Thoracic aorta (tissue), 2 donors: ENCODE results near the gene ZDHHC11. TPM values are rescaled to one million over a fixed set of nuclear protein-coding genes. Genes with fewer than 3 reads are reported as not detected.
"Not testable (repeated sequence)": the region's sequence is repeated elsewhere in the genome, so short reads cannot be mapped to it uniquely, and the experiment has no call there.

Experiments
- ATAC-seq: fragments of 150-250 bp; one replicate; pipeline ENCODE4 v1.8.0; 2017; ENCODE audit warnings: low read depth; ENCODE audit not compliant: insufficient number of reproducible peaks, low FRiP score
- DNase-seq: peaks from one replicate; pipeline ENCODE4 v3.0.0-alpha.2; 2020; ENCODE audit warnings: low spot score
- H3K27ac ChIP-seq, 2 donors: fragments of 200-600 bp; sonication (generic); 1 replicate in 1 of 2; 2 replicates in 1 of 2; pipeline ENCODE4 v1.5.1; 2016; ENCODE audit warnings: mild to moderate bottlenecking in 2 of 2, moderate library complexity in 2 of 2
- H3K27me3 ChIP-seq: fragments of 200-600 bp; sonication (generic); replicated peaks from 2 replicates; pipeline ENCODE4 v1.6.0; 2016; ENCODE audit warnings: mild to moderate bottlenecking; ENCODE audit not compliant: insufficient read depth
- H3K36me3 ChIP-seq: fragments of 200-600 bp; sonication (generic); one replicate; pipeline ENCODE4 v1.5.1; 2016
- H3K4me1 ChIP-seq, 2 donors: fragments of 200-600 bp; sonication (generic); 1 replicate in 1 of 2; 2 replicates in 1 of 2; pipeline versions ENCODE4 v1.5.1 to v1.6.0; 2016; ENCODE audit warnings: low read depth in 2 of 2, mild to moderate bottlenecking in 1 of 2; ENCODE audit not compliant: control insufficient read depth in 1 of 2
- H3K4me3 ChIP-seq: fragments of 200-600 bp; sonication (generic); 2 replicates; pipeline ENCODE4 v1.5.1; 2016; ENCODE audit warnings: mild to moderate bottlenecking
- H3K9me3 ChIP-seq: fragments of 200-600 bp; sonication (generic); 2 replicates; pipeline ENCODE4 v1.5.1; 2016
- total RNA-seq, 2 donors: library from RNA; depleted of rRNA; stranded (reverse); fragments of >200 nt; gene quantifications; one replicate each; pipeline versions ENCODE4 v1.1.0 to v1.2.3, GENCODE V29; 2016

Gene ZDHHC11
- total RNA-seq, 2 donors from 2014 or later = 4.2 to 5.6 TPM

DNA sequence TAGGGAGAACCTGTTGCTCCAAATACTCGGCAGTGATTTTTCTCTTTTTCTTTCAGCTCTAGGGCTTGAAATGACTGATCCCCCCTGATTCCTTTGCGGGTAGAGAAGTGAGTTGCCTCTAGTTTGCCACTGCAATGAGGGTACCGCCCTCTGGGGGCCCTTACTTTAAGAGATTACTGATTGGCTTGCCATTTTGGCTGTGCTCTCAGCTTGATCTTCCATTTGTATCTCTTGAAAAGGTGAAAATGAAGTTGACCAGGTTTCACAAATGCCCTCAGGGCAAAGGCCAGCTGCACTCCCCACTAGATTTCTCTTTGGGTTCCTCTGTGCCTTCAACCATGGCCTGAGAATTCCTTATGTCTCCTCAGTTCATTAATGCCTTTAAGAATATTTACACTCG lies 52.8 kb downstream of the ZDHHC11 start:
- not testable (repeated sequence) for ATAC-seq, H3K4me3 ChIP-seq

DNA sequence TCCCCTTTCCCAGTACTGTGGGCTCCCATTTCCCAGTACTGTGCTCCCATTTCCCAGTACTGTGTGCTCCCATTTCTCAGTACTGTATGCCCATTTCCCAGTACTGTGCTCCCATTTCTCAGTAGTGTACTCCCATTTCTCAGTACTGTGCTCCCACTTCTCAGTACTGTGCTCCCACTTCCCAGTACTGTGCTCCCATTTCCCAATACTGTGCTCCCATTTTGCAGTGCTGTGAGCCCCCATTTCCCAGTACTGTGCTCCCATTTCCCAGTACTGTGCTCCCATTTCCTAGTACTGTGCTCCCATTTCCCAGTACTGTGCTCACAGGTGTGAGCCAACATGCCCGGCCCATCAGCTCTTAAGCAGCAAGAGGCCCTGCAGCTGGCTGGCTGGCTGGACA lies 54.9 kb downstream of the ZDHHC11 start:
- not testable (repeated sequence) for H3K4me3 ChIP-seq, ATAC-seq, H3K27ac ChIP-seq, H3K4me1 ChIP-seq, DNase-seq, H3K36me3 ChIP-seq, H3K27me3 ChIP-seq, H3K9me3 ChIP-seq

More for the DNA sequence above, 52.8 kb downstream of the ZDHHC11 start:
- H3K4me1 ChIP-seq, H3K27me3 ChIP-seq, H3K9me3 ChIP-seq, H3K27ac ChIP-seq, H3K36me3 ChIP-seq, DNase-seq: not testable (repeated sequence)

DNA sequence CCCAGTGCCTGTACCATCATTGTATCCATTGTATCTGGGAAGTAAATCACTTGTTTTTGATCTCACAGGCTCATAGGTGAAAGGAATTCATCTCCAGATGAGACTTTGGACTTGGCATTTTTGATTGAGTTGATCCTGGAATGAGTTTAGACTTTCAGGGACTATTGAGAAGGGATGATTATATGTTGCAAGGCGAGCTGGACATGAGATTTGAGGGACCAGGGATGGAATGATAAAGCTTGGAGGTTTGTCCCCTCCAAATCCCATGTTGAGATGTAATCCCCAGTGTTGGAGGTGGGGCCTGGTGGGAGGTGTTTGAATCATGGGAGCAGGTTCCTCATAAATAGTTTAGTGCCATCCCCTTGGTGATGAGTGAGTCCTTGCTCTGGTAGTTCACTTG lies 55.8 kb downstream of the ZDHHC11 start:
- H3K9me3 ChIP-seq, H3K27ac ChIP-seq, H3K27me3 ChIP-seq, H3K36me3 ChIP-seq, H3K4me1 ChIP-seq, H3K4me3 ChIP-seq, ATAC-seq, DNase-seq: not testable (repeated sequence)

DNA sequence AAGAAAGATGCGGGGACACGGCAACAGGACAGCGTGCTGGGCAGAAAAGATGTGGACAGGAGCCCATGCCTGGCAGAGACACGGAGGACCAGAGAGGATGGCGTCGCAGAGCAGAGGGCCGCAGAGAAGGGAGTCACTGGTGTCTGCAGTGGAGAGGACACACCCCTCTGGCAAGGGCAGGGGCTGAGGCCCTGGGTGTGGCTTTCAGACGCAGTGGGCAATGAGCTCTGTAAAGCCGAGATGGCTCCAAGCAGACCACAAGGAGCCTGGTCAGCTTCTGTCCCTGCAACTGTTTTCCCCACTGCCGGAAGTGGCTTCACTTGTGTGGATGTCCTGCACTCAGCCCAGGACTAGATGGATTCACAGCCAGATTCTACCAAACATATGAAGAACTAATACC lies 62.1 kb downstream of the ZDHHC11 start:
- not testable (repeated sequence) for ATAC-seq, H3K4me3 ChIP-seq, DNase-seq, H3K27me3 ChIP-seq, H3K9me3 ChIP-seq, H3K27ac ChIP-seq, H3K36me3 ChIP-seq, H3K4me1 ChIP-seq

DNA sequence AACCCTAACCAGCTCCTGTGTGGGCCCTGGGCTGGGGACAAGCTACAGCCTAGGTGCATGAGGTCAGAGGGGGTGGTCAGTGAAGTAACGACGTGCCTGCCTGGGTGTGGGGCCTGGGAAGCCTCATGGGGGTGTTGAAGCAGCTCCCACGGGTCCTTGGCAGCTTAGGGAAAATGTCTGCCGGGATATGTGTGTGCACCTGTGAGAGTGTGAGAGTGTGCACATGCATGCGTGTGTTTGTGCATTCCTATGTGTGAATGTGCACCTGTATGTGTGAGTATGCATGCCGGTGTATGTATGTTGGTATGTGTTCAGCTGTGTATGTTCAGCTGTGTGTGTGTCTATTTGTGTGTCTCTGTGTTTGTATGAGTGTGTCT lies 62.9 kb downstream of the ZDHHC11 start:
- H3K9me3 ChIP-seq, H3K27ac ChIP-seq, H3K4me1 ChIP-seq, H3K27me3 ChIP-seq, H3K4me3 ChIP-seq, H3K36me3 ChIP-seq, ATAC-seq, DNase-seq: not testable (repeated sequence)

DNA sequence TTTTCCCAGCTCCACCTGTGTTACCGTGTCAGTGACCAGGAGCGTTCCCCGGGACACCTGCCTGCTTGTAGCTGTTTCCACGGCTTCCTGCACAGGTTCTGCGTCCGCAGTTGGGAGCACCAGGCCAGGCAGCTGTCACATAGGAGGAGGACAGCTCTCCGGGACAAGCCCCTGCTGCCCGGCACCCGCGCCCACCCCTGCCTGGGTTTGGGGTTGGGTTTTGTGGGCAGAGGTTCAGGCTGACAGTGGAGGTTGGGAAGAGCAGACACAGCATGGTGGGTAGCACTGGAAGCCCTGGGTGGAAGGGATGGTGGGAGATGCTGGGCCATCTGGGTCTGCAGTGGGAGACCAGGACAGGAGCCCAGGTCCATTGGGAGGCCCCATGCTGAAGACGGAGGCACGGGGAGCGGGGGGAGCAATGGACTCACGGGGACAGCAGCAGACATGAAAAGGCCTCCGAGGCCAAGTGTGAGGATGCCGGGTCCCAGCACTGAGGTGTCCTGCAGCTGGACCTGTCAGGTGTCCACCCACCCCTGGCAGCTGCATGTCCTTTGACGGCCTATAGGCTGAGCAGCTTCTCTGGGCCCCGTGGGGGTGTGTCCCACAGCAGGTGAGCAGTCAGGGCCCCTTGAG lies 63.4 kb downstream of the ZDHHC11 start:
- not testable (repeated sequence) for H3K27me3 ChIP-seq, H3K4me1 ChIP-seq, ATAC-seq, H3K27ac ChIP-seq, H3K4me3 ChIP-seq, DNase-seq, H3K36me3 ChIP-seq, H3K9me3 ChIP-seq

DNA sequence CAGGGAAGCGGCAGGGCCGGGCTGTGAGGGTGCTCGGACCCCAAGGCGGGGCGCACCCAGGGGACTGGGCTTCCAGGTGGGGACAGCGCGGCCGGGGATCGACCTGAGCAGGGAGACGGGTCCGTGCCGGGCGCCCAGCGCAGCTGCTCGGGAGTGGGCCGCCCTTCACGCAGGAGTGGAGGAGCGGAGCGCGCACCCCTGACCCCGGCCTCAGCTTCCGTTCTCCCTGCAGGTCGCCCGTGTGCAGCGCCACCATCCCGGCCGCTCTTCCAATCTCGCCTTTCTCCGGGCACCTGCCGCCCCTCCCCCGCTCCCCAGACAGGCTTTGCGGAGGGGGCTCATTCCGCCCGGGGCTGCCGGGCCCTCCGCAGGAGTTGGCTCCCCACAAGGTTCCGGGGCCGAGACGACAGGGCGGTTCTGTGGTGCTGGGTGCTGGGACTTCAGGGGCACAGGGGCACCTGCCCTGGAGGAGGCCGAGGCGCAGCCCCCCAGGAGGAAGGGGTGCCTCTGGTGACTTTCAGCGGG lies 65.5 kb downstream of the ZDHHC11 start:
- not testable (repeated sequence) for DNase-seq, H3K9me3 ChIP-seq, H3K27me3 ChIP-seq, H3K27ac ChIP-seq, H3K36me3 ChIP-seq, ATAC-seq, H3K4me1 ChIP-seq
- H3K4me3 ChIP-seq = peak overlapping the region; percentile 75

DNA sequence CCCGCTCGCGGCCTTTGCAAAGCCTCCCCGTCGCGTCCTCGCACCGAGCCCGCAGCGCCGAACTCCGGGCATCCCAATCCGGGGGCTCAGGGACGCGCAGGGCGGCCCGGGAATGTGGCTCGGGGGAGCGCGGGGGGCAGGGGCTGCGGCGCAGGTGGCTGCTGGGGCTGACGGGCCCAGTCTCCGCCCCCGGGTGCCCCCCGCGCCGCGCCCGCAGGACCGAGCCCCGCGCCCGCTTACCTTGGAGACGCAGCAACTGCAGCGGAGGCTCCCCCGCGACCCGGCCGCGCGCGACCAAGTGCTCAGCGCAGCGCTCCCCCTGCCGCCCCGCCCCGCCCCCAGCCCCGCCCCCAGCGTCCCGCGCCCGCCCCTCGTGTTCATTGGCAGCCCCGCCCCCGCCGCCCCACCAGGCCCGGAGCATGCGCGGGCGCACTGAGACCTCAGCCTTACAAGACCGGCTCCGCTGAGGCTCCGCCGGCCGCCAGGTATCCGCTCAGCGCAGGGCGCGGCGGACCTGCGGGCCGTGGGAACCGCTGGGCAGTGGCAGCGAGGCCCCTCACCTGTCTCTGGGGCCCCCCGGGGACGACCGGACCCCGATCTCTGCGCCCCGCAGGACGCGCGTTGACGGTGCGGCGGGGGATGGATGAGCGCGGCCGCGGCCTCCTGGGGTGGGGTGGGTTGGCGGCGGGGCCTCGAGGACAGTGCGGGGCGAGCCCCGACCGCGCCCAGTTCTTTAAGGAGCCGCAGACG lies 66.2 kb downstream of the ZDHHC11 start, which contains the start of gene ZDHHC11B:
ZDHHC11B (minus strand) TSS at position 302 of the 750 bp plus-strand sequence. CDS start 17,810 bp downstream, outside the sequence.
- H3K4me3 ChIP-seq = peak within 1 kb of the TSS; percentile 75
- DNase-seq = peak; percentile 52
- H3K36me3 ChIP-seq, H3K27ac ChIP-seq, ATAC-seq, H3K27me3 ChIP-seq, H3K4me1 ChIP-seq, H3K9me3 ChIP-seq: not testable (repeated sequence)

DNA sequence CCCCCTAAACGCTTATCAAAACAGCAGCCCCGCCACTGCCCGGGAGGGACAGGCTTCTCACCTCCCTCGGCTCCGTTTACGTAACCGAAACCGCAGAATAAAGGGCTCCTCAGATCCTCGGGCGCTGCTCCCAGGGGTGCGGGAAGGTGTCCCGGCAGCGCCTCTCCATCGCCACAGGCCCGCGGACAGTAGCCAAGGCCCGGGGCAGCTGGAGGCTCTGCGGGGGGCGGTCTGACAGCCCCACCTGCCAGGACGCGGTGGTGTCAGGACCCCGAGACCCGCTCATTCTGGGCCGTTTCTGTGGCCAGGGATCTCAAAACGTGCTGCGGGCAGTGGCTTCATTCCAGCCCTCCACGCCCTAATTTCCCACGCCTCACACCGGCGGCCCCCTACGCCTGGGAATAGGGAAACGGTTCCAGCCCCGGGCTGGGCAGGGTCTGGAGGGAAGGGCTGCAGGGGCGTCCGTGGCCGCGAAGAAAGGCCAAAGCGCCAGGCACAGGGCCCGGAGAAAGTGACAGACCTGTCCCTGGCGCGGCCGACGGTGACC lies 66.8 kb downstream of the ZDHHC11 start:
- H3K27ac ChIP-seq, ATAC-seq, H3K4me1 ChIP-seq, DNase-seq, H3K36me3 ChIP-seq, H3K9me3 ChIP-seq, H3K27me3 ChIP-seq: not testable (repeated sequence)
- H3K4me3 ChIP-seq = peak overlapping the region; percentile 75

DNA sequence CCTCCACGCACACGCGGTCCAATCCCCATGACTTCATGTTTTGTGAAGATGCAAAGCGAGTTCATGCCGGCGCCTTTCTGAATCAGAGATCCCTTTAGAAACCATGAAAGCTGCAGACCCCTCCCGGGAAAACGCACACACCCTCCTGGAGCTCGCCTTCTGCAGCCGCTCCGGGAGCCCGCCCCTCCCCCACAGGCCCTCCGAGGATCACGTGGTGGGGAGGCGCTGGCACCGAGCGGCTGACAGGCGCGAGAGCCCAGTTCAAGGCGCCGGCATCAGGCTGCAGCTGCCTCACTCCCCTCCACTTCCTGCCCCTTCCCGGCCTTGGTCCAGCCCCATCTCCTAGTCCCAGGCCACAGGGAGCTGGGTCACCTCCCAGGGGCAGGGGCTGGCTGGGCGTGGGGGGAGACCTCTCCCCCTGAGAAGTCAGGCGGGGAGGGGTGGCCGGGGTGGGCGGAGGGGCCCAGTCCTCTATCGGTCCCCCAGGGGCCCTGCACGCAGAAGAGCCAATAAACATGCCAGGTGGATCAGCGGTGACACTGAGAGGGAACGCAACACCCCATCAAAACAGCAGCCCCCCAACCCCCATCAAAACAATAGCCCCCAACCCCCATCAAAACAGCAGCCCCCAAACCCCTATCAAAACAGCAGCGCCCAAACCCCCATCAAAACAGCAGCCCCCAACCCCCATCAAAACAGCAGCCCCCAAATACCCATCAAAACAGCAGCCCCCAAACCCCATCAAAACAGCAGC lies 67.6 kb downstream of the ZDHHC11 start:
- H3K27ac ChIP-seq, DNase-seq: not testable (repeated sequence)
- ATAC-seq = peak; percentile 14

DNA sequence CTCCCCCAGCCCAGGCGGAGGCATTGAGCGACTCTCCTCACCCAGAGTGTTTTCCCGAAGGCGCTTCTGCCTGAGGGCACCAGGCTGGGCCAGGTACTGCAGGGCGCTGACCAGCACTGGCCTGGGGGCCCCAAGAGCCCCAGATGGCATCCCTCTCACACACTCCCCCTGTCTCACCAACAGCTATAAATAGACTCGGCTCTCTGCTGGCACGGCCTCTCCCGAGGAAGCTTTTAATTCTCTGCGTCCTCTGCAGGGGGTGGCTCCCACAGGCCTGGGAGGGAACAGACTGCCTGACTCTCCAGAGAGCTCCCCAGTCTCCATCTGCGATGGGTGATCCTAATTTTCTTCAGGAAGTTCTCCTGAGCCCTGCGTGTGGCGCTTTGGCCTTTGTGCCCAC lies 68.4 kb downstream of the ZDHHC11 start:
- not testable (repeated sequence) for DNase-seq, ATAC-seq, H3K36me3 ChIP-seq, H3K4me3 ChIP-seq, H3K9me3 ChIP-seq, H3K4me1 ChIP-seq, H3K27me3 ChIP-seq, H3K27ac ChIP-seq

More for the DNA sequence above, 67.6 kb downstream of the ZDHHC11 start:
- H3K27me3 ChIP-seq, H3K4me1 ChIP-seq, H3K9me3 ChIP-seq, H3K36me3 ChIP-seq: not testable (repeated sequence)
- peak overlapping the region; percentile 75 for H3K4me3 ChIP-seq

DNA sequence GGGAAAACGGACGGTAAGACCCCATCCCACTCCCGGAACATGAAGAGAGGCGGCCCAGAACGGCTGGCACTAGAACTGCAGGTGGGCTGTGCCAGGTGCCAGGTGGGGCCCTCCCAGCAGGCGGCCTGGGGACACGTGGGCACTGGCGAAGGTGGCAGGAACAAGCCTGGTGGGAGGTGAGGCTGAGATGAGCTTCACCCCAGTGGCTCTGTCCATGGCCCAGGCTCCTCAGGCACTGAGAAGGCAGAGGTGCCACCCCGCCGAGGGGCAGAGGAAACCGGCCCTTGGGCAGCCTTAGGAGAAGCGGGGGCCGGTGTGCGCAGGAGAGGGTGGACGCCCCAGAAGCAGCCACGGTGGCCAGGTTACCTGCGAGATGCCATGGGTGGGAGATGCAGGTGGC lies 70.2 kb downstream of the ZDHHC11 start:
- H3K27ac ChIP-seq, H3K27me3 ChIP-seq, DNase-seq, H3K36me3 ChIP-seq, H3K4me1 ChIP-seq, ATAC-seq, H3K4me3 ChIP-seq, H3K9me3 ChIP-seq: not testable (repeated sequence)
